H1 (cell line): ENCODE data around the gene CD164L2. TPM values are rescaled to one million over a fixed set of nuclear protein-coding genes. Genes with fewer than 3 reads are reported as not detected.
"Not testable (repeated sequence)": the region's sequence is repeated elsewhere in the genome, so short reads cannot be mapped to it uniquely, and the experiment has no call there.

ENCODE experiments used
- CTCF ChIA-PET: fragments of 300-600 bp; sonication (Branson Sonifier 250); formaldehyde crosslinking; loops from one replicate; lab custom pipeline; 2021; ENCODE audit not compliant: partially characterized antibody; lab: Charles Lee
- POLR2A ChIA-PET: fragments of 300-600 bp; sonication (Branson Sonifier 250); formaldehyde crosslinking; loops from one replicate; lab custom pipeline; 2021; ENCODE audit warnings: inconsistent platforms; ENCODE audit not compliant: partially characterized antibody; lab: Charles Lee
- DNase-seq, 2 experiments: peaks; one replicate each; pipeline versions ENCODE4 v3.0.0 to v3.0.0-alpha.2; 2010 to 2022; ENCODE audit warnings: low spot score in 2 of 2, low read depth in 1 of 2, mixed read lengths in 1 of 2
- FAIRE-seq: peaks from 2 replicates; lab custom pipeline; 2011; peaks lifted over from hg19 to GRCh38; lab: Jason Lieb, UNC
- H2AFZ ChIP-seq: 2 replicates; pipeline ENCODE4 v1.8.1; 2012; ENCODE audit warnings: low read length, inconsistent platforms
- H2AK5ac ChIP-seq: 2 replicates; pipeline ENCODE4 v1.6.1; 2013; ENCODE audit warnings: low read depth, low read length
- H2BK120ac ChIP-seq: replicated peaks from 2 replicates; pipeline ENCODE3; 2013; ENCODE audit warnings: low read depth, low read length, inconsistent platforms
- H2BK12ac ChIP-seq: 2 replicates; pipeline ENCODE4 v1.6.1; 2013; ENCODE audit warnings: low read depth, low read length
- H2BK15ac ChIP-seq: 2 replicates; pipeline ENCODE4 v1.6.1; 2013; ENCODE audit warnings: low read length
- H2BK20ac ChIP-seq: 2 replicates; pipeline ENCODE4 v1.6.1; 2013; ENCODE audit warnings: low read length
- H2BK5ac ChIP-seq: 2 replicates; pipeline ENCODE4 v1.6.1; 2013; ENCODE audit warnings: low read depth, low read length
- H3K14ac ChIP-seq: 2 replicates; pipeline ENCODE4 v1.6.1; 2013; ENCODE audit warnings: inconsistent platforms; ENCODE audit not compliant: insufficient read length
- H3K18ac ChIP-seq: 2 replicates; pipeline ENCODE4 v1.6.1; 2013; ENCODE audit warnings: low read length; ENCODE audit errors: extremely low read depth
- H3K23ac ChIP-seq: 2 replicates; pipeline ENCODE4 v1.6.1; 2013; ENCODE audit warnings: inconsistent platforms; ENCODE audit not compliant: insufficient read length
- H3K23me2 ChIP-seq: 2 replicates; pipeline ENCODE4 v1.6.1; 2013; ENCODE audit warnings: low read depth, low read length
- H3K27ac ChIP-seq: 2 replicates; pipeline ENCODE4 v1.6.1; 2011; ENCODE audit warnings: low read depth, low read length, inconsistent platforms
- H3K27me3 ChIP-seq, 4 experiments: replicated peaks in 1 of 4; 1 replicate in 1 of 4; 2 replicates in 3 of 4; pipeline versions ENCODE4 v1.6.1 to v1.8.1; 2011 to 2013; ENCODE audit warnings: low read length in 3 of 4, mild to moderate bottlenecking in 3 of 4, inconsistent platforms in 2 of 4, mixed read lengths in 2 of 4, moderate library complexity in 1 of 4; ENCODE audit not compliant: control insufficient read depth in 3 of 4, insufficient read depth in 3 of 4; ENCODE audit errors: extremely low read depth in 1 of 4
- H3K36me3 ChIP-seq, 4 experiments: 2 replicates each; pipeline versions ENCODE4 v1.6.1 to v1.8.1; 2011 to 2013; ENCODE audit warnings: mild to moderate bottlenecking in 4 of 4, low read length in 3 of 4, moderate library complexity in 2 of 4, control low read depth in 1 of 4, inconsistent platforms in 1 of 4; ENCODE audit not compliant: insufficient read depth in 4 of 4, control insufficient read depth in 2 of 4
- H3K4ac ChIP-seq: replicated peaks from 2 replicates; pipeline ENCODE3; 2013; ENCODE audit warnings: low read length, low read depth, mixed read lengths, inconsistent platforms; ENCODE audit not compliant: insufficient read length
- H3K4me1 ChIP-seq, 4 experiments: replicated peaks in 1 of 4; 1 replicate in 1 of 4; 2 replicates in 3 of 4; pipeline versions ENCODE4 v1.6.1 to v1.8.1; 2011 to 2013; ENCODE audit warnings: low read length in 3 of 4, inconsistent platforms in 2 of 4, mixed read lengths in 1 of 4; ENCODE audit not compliant: insufficient read depth in 4 of 4, control insufficient read depth in 3 of 4
- H3K4me2 ChIP-seq, 2 experiments: 2 replicates each; pipeline versions ENCODE4 v1.6.1 to v1.8.1; 2011 to 2013; ENCODE audit warnings: low read depth in 2 of 2, low read length in 2 of 2, control low read depth in 1 of 2, inconsistent platforms in 1 of 2, mild to moderate bottlenecking in 1 of 2; ENCODE audit not compliant: insufficient read depth in 1 of 2
- H3K4me3 ChIP-seq, 4 experiments: fragments of 200-600, 300-600 bp in 1 of 4; sonication (generic), shearing (Covaris generic), sonication (Bioruptor Twin) in 1 of 4; 2 replicates each; pipeline versions ENCODE4 v1.5.1 to v1.8.1; 2011 to 2016; ENCODE audit warnings: low read length in 4 of 4, low read depth in 3 of 4, control low read depth in 2 of 4, inconsistent platforms in 2 of 4, mild to moderate bottlenecking in 2 of 4, mixed read lengths in 1 of 4, moderate library complexity in 1 of 4; ENCODE audit not compliant: insufficient read depth in 2 of 4; ENCODE audit errors: extremely low read depth in 1 of 4
- H3K56ac ChIP-seq: replicated peaks from 2 replicates; pipeline ENCODE3; 2013; ENCODE audit warnings: low read depth, mild to moderate bottlenecking, mixed read lengths, low read length, inconsistent platforms; ENCODE audit not compliant: insufficient read length
- H3K79me1 ChIP-seq: 2 replicates; pipeline ENCODE4 v1.6.1; 2013; ENCODE audit warnings: low read depth, low read length, control low read depth
- H3K79me2 ChIP-seq, 2 experiments: 2 replicates each; pipeline versions ENCODE4 v1.6.1 to v1.8.1; 2012 to 2013; ENCODE audit warnings: low read length in 2 of 2, mild to moderate bottlenecking in 2 of 2, inconsistent platforms in 1 of 2; ENCODE audit not compliant: insufficient read depth in 2 of 2, control insufficient read depth in 1 of 2
- H3K9ac ChIP-seq, 4 experiments: replicated peaks in 1 of 4; 1 replicate in 1 of 4; 2 replicates in 3 of 4; pipeline versions ENCODE4 v1.6.1 to v1.8.1; 2011 to 2013; ENCODE audit warnings: low read depth in 3 of 4, low read length in 3 of 4, control low read depth in 2 of 4, mild to moderate bottlenecking in 2 of 4, moderate library complexity in 2 of 4, inconsistent platforms in 1 of 4; ENCODE audit errors: extremely low read depth in 1 of 4
- H3K9me3 ChIP-seq, 2 experiments: 2 replicates each; pipeline versions ENCODE4 v1.6.1 to v1.8.1; 2012 to 2013; ENCODE audit warnings: mild to moderate bottlenecking in 2 of 2, moderate library complexity in 2 of 2, control low read depth in 1 of 2, inconsistent platforms in 1 of 2, low read depth in 1 of 2, low read length in 1 of 2, mixed read lengths in 1 of 2; ENCODE audit not compliant: insufficient read depth in 2 of 2
- H4K20me1 ChIP-seq, 2 experiments: replicated peaks in 1 of 2; 2 replicates each; pipeline versions ENCODE3 to v1.8.1; 2011 to 2013; ENCODE audit warnings: inconsistent platforms in 2 of 2, low read length in 2 of 2, mild to moderate bottlenecking in 1 of 2; ENCODE audit not compliant: insufficient read depth in 2 of 2, control insufficient read depth in 1 of 2
- H4K5ac ChIP-seq: 2 replicates; pipeline ENCODE4 v1.6.1; 2013; ENCODE audit warnings: low read length, low read depth, mixed read lengths, inconsistent platforms; ENCODE audit not compliant: insufficient read length
- H4K8ac ChIP-seq: 2 replicates; pipeline ENCODE4 v1.8.0; 2013; ENCODE audit warnings: mild to moderate bottlenecking, moderate library complexity, low read length, inconsistent platforms; ENCODE audit not compliant: insufficient read depth; ENCODE audit errors: extremely low read depth
- H4K91ac ChIP-seq: replicated peaks from 2 replicates; pipeline ENCODE3; 2013; ENCODE audit warnings: low read length, mixed read lengths, inconsistent platforms; ENCODE audit not compliant: insufficient read length
- WGBS, 2 experiments: shearing (Covaris generic) in 1 of 2; methylation state at CpG; one replicate each; pipeline versions ENCODE4 v1.1.6 to v1.1.7; 2013 to 2015; ENCODE audit warnings: low lambda C conversion rate in 2 of 2, mixed read lengths in 2 of 2, inconsistent platforms in 1 of 2, low coverage in 1 of 2, missing lambda C conversion rate in 1 of 2; ENCODE audit not compliant: insufficient replicate concordance in 2 of 2, insufficient coverage in 1 of 2, insufficient read length in 1 of 2; ENCODE audit errors: extremely low coverage in 1 of 2, missing lambda C conversion rate in 1 of 2; 5-methylcytosine and 5-hydroxymethylcytosine counted together
- polyA plus RNA-seq, 7 experiments: library from polyadenylated mRNA; depleted of rRNA in 3 of 7; stranded (reverse) in 5 of 7; unstranded in 2 of 7; fragments of >200 nt in 5 of 7; fragments of 200-250 nt in 2 of 7; gene quantifications; 1 replicate in 5 of 7; 2 replicates in 1 of 7; 4 replicates in 1 of 7; pipeline versions ENCODE4 v1.2.1 to v1.2.3, GENCODE V29; 2011 to 2013; ENCODE audit warnings: missing spikeins in 2 of 7, mixed read lengths in 2 of 7
- total RNA-seq: library from RNA; stranded (reverse); fragmentation: NEBNext Ultra II Directional; extraction: Animal tissue kit (Norgen Biotek cat#: 25700); gene quantifications from 2 replicates; pipeline ENCODE4 v1.2.1, GENCODE V29; 2021

CD164L2 gene
- total and polyA plus RNA-seq, 2 of the 8 experiments (the other 6 are each of a cell fraction or from before 2014, with no cell fraction given): 3.3 TPM

GRCh38 chr1:27384797-27385196, 1.7 kb upstream of the CD164L2 start:
- CTCF ChIA-PET: interaction anchor here (0.6 to 18.9 kb wide), 9 partner anchors 14 to 221 kb away, joined by 3 to 625 read pairs (median 5); partner anchors contain the start of genes FCN3 and MAP3K6
- FAIRE-seq: not testable (repeated sequence)

More at GRCh38 chr1:27384797-27385196, 1.7 kb upstream of the CD164L2 start:
- not testable (repeated sequence) for H2BK120ac ChIP-seq, H3K27ac ChIP-seq, H3K23ac ChIP-seq, H3K4me3 ChIP-seq, H3K14ac ChIP-seq, H3K4ac ChIP-seq, H4K20me1 ChIP-seq, H2BK15ac ChIP-seq, H4K8ac ChIP-seq, H2BK20ac ChIP-seq, H2AK5ac ChIP-seq, H3K9me3 ChIP-seq, DNase-seq, H3K36me3 ChIP-seq, H3K79me2 ChIP-seq, H3K4me2 ChIP-seq, H2AFZ ChIP-seq, H2BK5ac ChIP-seq, H3K56ac ChIP-seq, H2BK12ac ChIP-seq, H3K79me1 ChIP-seq, H3K9ac ChIP-seq, H4K5ac ChIP-seq, H3K4me1 ChIP-seq, H4K91ac ChIP-seq, H3K23me2 ChIP-seq, H3K18ac ChIP-seq
- WGBS, 2 experiments: 84% methylated on average over 3 of the region's 3 CpGs; no CpG with 5 or more reads in 1 of the 2 experiments
- peaks cover 0 to 16% (median 9%) of the 10 kb centered on the region in 4 experiments; a peak in 6 of 7 replicates for H3K27me3 ChIP-seq
- POLR2A ChIA-PET: interaction anchor here (0.6 to 3.5 kb wide), 5 partner anchors 16 to 1126 kb away, joined by 3 to 8 read pairs (median 4); no protein-coding TSS in a partner anchor
